Head of caudate nucleus (tissue), 42 donors: ENCODE data around the gene DAZAP1.

Source experiments
- DNase-seq, 42 donors: peaks; one replicate each; pipeline versions ENCODE4 v3.0.0 to v3.0.0-alpha.2; 2020 to 2021; ENCODE audit warnings: mixed read lengths in 7 of 42
- intact Hi-C: fragments of 100-400 bp; cut with DNase I; formaldehyde crosslinking; loops from one replicate; pipeline ENCODE4 v1.15.0; 2022

The DAZAP1 gene

GRCh38 chr19:1447944-1448343 lies 40.6 kb downstream of the DAZAP1 start:
- DNase-seq: no peak
- intact Hi-C loops: no loop called here

DNA sequence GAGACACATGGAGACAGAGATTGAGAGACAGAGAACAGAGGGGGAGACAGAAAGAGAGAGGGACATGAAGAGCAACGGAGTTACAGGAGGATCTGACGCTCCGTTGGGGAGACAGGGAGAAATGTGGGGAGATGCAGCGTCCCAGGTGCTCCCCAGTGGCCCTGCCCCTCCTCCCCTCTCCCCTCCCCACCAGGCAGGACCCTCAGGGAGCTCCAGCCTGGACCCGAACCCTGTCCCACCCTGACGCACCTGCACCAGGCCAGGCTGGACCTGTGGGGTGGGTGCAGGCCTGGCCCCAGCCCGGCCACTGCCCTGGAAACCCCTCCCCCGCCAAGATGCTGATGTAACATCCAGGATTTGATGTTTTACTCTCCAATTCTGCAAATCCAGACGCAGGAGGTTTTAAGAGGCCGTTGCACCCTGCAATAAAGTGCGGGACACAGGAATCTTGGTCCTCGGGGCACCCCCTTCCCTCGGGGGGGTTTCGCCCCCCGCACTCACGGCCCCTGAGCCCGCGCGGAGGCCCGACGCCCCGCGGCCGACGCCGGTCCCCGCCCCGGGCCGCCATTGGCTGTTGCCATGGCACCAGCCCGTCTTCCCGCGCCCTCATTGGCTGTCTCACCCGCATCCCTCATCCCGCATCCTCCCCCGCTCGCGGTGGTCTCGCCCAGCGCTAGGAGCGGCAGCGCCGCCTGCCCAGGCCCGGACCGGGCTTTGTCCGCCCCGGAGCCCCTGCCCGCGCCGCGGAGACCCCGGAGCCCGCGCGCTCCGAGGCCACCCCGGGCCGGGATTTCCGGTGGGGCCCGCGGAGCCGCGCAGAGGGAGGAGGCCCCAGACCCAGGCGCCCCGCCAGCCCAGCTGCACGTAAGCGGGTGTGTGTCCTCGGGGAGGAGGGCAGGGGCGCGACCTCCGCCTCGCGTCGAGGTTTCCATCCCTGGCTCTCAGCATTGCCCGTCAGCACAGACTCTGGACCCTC lies 42.4 kb downstream of the DAZAP1 start, which contains the start of gene APC2:
Gene APC2 (plus strand): TSS at position 655 of the 976 bp plus-strand sequence. CDS start 2,881 bp downstream, outside the sequence.
- intact Hi-C loops: no loop called here
- DNase-seq: peak; percentile 79 to 97 (median 94)

DNA sequence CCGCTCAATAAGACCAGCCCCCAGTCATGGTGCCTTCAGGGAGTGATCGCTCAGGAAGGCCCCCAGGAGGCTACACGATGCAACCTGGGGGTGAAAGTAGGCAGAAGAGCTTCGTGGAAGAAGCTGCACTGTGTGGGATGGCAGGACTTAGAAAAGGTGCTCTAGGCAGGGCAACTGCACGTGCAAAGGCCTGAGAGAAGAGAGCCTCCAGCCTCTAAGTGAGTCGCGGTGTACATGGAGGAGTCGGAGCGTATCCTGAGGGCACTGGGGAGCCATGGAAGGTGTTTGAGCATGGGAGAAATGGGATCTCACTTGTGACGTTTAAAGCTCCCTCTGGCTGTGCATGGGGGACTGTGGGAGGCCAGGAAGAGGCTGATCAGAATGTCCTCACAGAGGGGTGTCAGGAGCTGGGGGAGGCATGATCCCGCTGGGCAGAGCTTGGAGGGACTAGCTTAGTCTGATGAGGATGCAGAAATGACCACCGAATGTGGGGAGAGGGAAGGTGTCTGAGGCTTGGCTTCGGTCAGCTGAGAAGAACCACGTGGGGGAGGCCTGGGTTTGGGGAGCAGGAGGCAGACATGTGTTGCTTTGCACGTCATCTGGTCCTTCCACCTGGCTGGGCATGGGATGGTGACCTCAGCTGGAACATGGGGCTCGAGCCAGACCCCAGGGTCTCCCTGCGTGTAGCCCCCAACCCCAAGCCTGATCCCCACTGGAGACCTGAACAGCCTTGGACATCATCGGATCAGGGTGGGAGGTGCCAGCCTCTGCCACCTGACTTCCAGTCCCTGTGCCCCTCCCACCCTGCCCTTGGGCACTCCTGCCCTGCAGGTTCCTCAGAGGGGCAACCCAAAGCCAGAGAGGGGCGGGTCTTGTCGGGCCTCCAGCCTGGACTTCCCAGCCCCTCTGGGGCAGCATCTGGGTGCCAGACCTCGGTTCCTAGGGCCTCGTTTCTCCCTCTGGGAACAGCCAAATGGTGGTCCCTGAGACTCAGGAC lies 43.6 kb downstream of the DAZAP1 start:
- intact Hi-C loops: no loop called here
- peak in 23 of 42 donors; percentile 34 to 80 (median 57) for DNase-seq

GRCh38 chr19:1451916-1452801 lies 44.8 kb downstream of the DAZAP1 start:
- peak; percentile 63 to 94 (median 82) for DNase-seq
- intact Hi-C loops: no loop called here

DNA sequence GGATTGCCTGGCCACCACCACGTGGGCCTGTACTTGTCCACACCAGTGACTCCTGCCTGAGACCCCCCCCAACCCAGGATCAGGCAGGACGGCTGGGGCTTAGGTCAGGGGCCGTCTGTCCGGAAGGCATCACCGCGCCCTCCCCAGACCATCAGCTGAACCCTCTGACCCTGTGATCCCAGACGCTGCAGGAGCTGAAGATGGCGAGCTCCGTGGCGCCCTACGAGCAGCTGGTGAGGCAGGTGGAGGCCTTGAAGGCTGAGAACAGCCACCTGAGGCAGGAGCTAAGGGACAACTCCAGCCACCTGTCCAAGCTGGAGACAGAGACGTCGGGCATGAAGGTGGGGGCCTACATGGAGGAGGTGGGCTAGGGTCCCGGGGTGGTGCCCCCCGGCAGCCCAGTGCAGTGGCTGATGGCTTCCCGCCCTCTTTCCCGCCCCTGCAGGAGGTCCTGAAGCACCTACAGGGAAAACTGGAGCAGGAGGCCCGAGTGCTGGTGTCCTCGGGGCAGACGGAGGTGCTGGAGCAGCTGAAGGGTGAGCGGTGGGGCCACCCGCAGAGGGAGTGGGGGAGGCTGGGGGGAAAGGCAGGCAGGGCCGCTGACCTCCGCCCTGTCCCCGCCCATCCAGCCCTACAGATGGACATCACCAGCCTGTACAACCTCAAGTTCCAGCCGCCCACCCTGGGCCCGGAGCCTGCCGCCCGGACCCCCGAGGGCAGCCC lies 45.6 kb downstream of the DAZAP1 start:
- intact Hi-C loops: no loop called here
- DNase-seq: peak in 3 of 42 donors; percentile 26 to 42 (median 37)

- intact Hi-C loops: no loop called here
- DNase-seq: peak; percentile 92 to 99 (median 96)
Observed at GRCh38 chr19:1453525-1454364, 46.4 kb downstream of the DAZAP1 start.

DNA sequence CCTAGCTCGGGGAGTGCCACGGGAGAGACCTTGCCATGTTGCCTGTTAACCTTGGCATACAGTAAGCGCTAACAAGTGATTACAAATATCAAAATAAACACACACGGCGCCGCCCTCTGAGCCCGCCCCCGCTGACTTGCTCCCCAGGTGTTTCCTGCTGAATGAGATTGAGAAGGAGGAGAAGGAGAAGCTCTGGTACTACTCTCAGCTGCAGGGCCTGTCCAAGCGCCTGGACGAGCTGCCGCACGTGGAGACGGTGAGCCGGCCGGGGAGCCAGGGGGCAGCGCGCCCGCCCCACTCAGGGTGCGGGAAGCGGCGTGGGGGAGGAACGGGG lies 47.6 kb downstream of the DAZAP1 start:
- intact Hi-C loops: no loop called here

DNA sequence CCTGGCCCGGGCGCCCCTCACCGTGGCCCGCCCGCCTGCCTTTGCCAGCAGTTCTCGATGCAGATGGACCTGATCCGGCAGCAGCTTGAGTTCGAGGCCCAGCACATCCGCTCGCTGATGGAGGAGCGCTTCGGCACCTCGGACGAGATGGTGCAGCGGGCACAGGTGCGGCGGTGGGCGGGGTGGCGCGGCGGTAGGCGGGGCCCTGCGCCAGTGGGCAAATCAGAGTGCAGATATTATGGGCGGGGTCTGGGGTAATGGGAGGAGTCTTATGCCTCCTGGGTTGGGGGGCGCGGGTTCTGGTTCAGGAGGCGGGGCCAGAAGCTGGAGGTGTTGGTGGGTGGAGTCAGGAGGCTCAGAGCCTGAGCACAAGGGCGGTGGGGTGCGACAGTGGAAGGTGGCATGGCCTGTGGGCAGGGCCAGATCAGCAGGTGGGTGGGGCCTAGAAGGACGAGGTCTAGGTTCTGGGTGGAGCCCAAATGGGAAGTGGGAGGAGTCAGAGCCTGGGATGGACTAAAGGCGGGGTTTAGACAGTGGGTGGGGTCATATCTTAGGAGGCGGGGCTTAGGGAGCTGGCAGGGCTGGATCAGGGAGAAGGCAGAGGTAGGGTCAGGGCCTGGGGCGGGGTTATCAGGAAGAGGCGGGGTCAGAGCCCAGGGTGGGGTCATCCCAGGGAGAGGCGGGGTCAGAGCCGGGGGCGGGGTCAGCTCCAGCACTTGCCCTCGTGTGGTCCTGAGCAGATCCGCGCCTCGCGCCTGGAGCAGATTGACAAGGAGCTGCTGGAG lies 48.1 kb downstream of the DAZAP1 start:
- peak in 26 of 42 donors; percentile 37 to 79 (median 60) for DNase-seq
- intact Hi-C loops: no loop called here

More for the DNA sequence above, 47.6 kb downstream of the DAZAP1 start:
- DNase-seq: no peak

DNA sequence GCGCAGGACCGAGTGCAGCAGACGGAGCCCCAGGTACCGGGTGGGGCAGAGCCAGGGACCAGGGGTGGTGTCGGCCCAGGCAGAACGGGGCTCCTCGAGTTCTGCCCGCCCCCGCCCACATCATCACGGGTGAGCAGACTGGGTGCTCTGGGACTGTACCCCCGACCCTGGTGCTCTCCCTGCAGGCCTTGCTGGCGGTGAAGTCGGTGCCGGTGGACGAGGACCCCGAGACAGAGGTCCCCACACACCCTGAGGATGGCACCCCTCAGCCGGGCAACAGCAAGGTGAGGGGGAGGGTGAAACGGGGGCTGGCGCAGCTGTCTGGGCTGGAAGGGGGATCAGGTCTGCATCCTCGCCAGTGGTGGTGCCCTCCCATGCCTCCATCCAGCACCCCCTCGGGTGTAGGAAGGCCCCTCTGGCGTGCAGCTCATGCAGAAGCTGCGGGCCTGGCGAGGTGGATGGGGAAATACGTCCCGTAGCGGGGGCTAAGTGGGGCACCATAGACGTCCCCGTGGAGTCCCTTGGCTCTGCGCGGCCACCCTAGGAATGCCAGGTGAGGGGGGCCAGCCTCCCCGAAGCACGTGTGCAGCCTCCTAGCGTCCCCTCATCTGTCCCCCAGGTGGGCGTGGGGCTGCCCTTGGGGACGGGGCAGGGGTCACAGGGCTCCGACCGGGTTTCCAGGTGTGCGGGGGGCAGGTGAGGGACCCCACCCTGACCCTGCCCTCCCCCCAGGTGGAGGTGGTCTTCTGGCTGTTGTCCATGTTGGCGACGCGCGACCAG lies 48.9 kb downstream of the DAZAP1 start:
- peak in 1 of 42 donors; percentile 4 for DNase-seq

GRCh38 chr19:1457031-1457739 lies 49.8 kb downstream of the DAZAP1 start:
- peak in 6 of 42 donors; percentile 26 to 63 (median 54) for DNase-seq
- intact Hi-C loops: no loop called here

More for the DNA sequence above, 48.9 kb downstream of the DAZAP1 start:
- intact Hi-C loops: no loop called here

- intact Hi-C loops: no loop called here
- no peak for DNase-seq
Observed at GRCh38 chr19:1457892-1458291, 50.5 kb downstream of the DAZAP1 start.

- peak in 3 of 42 donors; percentile 25 to 54 (median 53) for DNase-seq
Observed at GRCh38 chr19:1459479-1459878, 52.1 kb downstream of the DAZAP1 start.

GRCh38 chr19:1460033-1460995 lies 52.9 kb downstream of the DAZAP1 start:
- intact Hi-C loops: no loop called here
- DNase-seq: peak in 1 of 42 donors; percentile 3

More at GRCh38 chr19:1459479-1459878, 52.1 kb downstream of the DAZAP1 start:
- intact Hi-C loops: no loop called here
